ENCODE measurements around the gene BRD1.
A peak's percentile ranks its signal among the peaks of the same experiment; 100 is the strongest.
"Not testable (repeated sequence)": the region's sequence is repeated elsewhere in the genome, so short reads cannot be mapped to it uniquely, and the experiment has no call there.

BRD1 gene

DNA sequence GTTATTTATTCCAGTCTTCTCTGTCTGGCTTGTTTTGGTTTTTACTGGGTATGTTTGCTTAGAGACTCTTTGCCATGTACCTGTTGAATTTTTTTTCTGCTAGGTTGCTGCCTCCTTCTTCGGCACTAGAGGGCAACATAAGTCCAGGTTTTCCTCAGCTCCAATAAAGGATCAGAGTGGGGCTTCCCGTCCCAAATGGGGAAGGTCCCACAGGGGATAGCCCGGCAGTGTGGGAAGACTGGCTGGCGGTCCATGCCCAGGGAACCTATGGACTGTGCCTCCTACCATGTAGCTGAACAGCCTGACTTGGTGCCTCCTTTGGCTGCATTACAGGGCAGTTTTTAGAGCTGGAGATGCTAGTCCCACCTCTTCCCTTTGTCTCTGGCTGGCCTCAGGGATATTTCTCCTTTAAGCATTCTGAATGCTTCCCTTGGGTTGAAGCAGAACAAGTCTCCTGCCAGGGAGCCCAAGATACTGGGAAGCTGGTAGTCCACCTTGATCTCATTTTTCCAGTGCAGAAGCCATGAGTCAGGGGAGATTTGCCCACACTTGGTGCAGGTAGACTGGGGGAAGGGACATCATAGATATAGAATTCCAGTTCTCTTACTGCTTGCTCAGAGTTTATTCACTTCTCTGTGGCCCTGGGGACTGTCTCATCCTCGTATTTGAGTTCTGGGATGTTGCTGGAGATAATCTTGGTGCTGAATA lies 60.2 kb downstream of the BRD1 start:
- DNase-seq: peak; percentile 14

DNA sequence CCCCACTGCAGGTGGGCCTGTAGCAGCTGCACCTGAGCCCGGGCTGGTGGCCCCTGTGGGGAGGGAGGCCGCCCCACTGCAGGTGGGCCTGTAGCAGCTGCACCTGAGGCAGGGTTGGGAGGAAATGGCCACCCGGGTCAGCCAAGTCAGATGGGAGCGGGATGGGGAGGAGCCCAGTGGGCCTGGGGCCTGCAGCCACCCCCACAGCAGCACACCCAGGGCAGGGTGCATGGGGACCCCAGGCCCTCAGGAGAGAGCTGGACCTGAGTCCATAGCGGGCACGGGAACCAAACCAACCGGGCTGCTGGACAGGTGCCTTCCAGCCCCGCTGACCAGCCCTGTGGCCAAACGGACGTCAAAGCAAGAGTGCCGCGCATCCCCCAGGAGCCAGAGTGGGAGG lies 61.7 kb downstream of the BRD1 start:
- no peak for DNase-seq

DNA sequence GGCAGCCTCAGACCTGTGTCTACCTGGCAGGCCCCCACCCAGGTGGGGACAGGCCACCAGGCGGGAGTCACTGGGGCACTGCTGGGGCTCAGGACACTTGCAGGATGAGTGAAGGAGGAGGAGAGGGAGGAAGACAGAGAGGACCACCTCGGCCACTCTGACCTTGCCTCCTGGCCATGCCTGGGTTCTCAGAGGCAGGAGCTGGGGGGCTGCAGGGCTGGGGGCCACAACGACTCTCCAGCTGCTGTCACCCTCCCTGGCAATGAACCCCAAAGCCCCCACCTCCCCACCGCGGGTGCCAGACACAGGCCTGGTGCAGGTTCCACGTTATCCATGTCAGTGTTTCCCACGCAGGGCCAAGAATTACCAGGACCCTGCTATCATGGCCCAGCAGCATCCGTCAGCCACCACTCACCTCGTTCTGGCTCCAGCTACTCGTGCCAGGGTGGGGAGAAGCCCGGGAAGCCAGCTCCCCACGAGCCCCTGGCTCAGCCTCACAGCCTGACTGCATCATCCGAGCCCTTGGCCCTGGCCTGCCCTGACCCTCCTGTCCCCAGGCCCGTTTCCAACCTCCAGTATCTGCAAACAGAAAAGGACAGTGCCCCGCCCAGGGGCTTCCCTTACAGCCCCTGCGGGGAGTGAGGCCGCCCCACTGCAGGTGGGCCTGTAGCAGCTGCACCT lies 62.4 kb downstream of the BRD1 start:
- DNase-seq: no peak

- DNase-seq: no peak
Observed at GRCh38 chr22:49764127-49764581, 63.5 kb downstream of the BRD1 start.

DNA sequence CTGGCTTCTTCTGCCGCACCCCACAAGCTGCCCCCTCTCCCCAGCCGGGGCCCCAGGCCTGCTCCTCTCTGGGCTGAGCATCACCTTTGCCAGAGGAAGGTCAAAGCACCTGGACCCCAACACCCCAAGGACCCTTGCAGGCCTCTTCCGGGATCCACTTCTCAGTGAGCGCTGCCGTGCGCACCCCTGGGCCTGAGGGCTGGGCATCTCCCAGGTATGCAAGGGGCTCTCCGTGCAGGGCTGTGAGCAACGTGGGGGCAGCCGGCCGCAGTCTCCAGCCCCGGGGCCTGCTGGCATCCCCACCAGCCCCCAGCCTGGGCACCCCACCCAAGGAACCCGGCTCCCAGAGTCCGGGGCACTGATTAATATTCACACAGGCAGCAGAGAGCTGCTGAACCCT lies 64.0 kb downstream of the BRD1 start:
- DNase-seq: no peak

- DNase-seq: peak; percentile 10
Observed at GRCh38 chr22:49763138-49763537, 64.5 kb downstream of the BRD1 start.

- not testable (repeated sequence) for DNase-seq
Observed at GRCh38 chr22:49762571-49762970, 65.1 kb downstream of the BRD1 start.

DNA sequence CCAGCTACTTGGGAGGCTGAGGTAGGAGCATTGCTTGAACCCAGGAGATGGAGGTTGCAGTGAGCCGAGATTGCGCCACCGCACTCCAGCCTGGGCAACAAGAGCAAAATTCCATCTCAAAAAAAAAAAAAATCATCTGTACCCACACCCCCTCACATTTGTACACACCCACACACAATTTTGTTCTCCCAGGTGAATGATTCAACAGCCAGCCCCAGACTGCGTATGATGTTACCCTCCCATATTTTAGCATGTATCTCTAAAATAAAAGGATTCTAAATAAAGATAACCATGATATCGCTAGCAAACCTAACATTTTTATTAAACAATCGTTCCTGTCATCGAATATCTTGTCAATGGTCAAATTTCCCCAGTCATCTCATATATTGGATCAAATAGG lies 65.8 kb downstream of the BRD1 start:
- DNase-seq: no peak

DNA sequence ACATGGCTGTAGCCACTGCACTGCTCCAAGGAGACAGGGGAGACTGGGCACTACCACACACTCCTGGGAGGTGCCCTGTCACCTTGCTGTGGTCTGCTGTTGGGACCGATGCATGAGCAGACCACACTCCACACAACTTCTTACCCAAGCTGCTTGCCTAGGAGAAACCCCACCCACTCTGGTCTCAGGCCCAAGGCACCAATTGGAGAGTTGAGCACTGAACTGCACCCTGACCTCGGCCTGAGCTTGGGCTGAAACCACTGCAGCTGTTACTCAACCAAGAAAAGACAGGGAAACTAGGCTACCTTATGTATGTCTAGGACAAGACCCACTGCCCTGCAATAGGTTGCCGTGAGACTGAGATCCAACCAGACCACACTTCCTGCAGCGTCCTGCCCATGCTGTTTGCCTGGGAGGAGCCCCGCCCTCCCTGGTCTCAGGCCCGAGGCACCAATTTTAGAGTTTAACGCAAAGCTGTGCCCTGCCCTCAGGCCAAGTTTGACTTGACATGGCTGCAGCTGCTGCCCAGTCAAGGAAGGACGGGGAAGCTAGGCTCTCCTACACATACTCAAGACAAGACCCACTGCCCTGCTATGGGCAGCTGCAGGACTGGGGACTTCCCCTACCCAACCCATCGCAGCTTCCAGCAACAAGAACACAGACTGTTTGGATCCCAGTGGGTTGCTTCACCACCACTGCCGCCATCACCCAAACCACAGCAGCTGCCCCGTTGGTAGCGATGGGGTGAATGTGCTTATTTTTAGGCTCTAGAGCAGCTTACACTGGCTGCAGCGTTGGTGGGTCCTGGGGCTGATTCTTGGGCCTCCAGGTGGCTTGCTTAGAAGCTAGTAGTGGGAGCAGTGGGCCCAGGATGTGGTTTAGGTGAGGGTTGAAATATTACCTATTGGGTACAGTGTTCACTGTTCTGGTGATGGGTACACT lies 66.8 kb downstream of the BRD1 start:
- DNase-seq: peak; percentile 7

- DNase-seq: peak; percentile 20
Observed at GRCh38 chr22:49760280-49760629, 67.4 kb downstream of the BRD1 start.

- no peak for DNase-seq
Observed at GRCh38 chr22:49756676-49757075, 71.0 kb downstream of the BRD1 start.

GRCh38 chr22:49756201-49756600 lies 71.5 kb downstream of the BRD1 start:
- no peak for DNase-seq

GRCh38 chr22:49755631-49756001 lies 72.1 kb downstream of the BRD1 start:
- no peak for DNase-seq

- DNase-seq: no peak
Observed at GRCh38 chr22:49754696-49755630, 72.7 kb downstream of the BRD1 start.

DNA sequence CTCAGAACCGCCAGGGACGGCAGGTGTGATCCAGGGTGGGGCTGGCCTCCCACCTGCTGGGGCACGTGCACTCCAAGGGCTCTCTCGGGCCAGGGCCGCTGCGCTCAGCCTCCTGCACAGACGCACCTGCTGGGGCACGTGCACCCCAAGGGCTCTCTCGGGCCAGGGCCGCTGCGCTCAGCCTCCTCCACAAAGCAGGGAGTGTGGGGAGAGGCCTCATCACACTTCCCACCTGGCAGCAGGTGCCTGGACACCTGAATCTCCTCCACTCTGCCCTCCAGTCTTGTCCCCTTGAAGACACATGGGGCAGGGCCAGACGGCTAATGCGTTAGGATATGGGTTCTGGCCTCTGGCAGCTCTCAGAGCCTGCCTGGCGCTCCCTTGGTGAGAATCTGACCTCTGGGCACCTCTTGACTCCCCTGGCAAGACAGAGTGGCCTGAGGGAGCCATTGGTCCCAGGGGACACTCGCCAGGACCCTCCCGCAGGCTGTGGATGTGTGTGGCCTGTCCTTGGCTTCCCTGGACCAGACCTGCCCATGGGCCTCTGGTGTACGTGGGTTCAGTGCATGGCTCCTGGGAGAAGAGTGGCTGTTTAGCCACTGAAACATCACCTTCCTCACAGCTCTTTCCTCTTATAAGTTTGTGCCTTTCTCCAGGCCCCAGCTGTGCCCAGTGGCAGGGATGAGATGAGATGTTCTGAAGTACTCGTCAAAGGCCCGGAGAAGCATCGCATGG lies 73.5 kb downstream of the BRD1 start:
- peak; percentile 50 for DNase-seq

DNA sequence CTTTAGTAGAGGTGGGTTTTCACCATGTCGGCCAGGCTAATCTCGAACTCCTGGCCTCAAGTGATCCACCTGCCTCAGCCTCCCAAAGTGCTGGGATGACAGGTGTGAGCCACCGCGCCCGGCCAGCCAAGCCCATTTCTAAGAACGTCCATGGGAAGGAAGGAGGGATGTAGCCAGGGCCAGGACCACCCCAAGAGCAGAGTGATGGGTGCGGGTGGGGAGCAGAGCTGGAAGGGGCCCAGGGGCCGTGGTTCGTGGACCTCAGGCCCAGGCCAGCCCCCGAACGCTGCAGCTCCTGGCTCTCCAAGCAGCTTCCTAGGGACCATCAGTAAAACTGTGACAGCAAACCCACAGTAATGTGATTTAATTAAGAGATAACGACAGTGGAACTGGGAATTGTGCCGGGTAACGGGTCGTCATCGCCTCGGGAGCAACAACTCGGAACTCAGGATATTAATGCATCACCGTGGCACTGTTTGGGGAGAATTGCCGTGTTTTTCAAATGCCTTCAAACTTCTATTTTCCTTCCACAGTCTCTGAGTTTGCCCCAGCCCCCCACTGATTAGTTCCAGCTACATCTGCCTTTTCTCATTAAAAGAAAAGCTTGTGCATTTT lies 74.3 kb downstream of the BRD1 start:
- DNase-seq: no peak

GRCh38 chr22:49752598-49753091 lies 75.0 kb downstream of the BRD1 start:
- no peak for DNase-seq

DNA sequence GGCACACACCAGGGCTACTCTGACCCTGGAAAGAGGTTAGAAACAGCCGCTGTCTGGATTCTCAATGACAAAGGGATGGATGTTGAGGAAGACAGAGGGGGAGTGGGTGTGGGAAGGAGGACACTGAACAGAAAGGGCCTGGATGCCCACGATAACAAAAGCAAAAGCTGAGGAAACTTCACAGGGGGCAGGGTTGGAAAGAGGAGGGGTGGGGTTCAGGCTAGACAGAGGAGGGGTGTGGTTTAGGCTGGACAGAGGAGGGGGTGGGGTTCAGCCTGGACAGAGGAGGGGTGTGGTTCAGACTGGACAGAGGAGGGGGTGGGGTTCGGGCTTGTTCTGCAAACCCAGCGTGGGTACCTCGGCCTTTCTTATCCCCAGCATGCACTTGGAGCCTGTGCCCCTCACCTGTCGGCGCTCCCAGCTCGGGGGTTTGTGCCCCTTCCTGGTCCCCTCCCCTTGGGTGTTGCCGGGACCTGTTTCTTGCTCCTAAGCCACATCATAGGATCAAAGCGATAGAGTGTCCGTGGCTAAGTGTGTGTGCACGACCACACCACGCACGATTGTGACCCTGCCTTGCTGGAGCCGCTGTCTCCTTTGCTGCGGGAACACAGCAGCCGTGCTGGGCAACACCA lies 75.6 kb downstream of the BRD1 start:
- no peak for DNase-seq

DNA sequence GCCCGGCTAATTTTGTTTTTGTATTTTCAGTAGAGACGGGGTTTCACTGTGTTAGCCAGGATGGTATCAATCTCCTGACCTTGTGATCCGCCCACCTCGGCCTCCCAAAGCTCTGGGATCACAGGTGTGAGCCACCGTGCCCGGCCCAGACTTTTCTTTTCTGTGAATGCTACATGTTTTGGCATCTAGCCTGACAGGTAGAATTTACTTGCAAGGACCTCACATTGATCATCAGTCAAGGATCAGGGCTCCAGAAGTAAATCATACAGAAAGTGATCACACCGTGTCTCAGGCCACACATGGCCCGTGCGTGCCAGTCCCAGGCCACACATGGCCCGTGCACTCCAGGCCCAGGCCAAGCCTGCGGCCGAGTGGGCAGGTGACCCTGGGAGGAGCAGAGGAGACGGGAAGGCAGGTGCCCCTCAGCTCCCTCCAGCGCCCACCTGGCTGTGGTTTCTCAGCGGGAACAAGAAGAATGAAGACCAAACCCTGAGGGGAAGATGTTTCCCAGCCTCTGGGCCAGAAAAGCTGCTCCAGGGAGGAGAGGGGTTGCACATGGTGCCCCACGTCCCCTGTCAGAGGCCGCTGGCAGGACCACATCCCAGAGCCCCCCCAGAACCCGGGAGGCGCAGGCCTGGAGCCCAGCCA lies 76.2 kb downstream of the BRD1 start:
- DNase-seq: no peak

- no peak for DNase-seq
Observed at GRCh38 chr22:49749885-49750510, 77.7 kb downstream of the BRD1 start.
